CD14-positive monocyte (primary cell): Measurements from ENCODE around the gene ZNF747. TPM values are rescaled to one million over a fixed set of nuclear protein-coding genes. Genes with fewer than 3 reads are reported as not detected.

ENCODE experiments used
- DNase-seq, 3 donors: peaks; one replicate each; pipeline ENCODE4 v3.0.0-alpha.2; 2011 to 2022
- H2AFZ ChIP-seq: 2 replicates; pipeline ENCODE4 v1.6.0; 2012; ENCODE audit warnings: mild to moderate bottlenecking, low read depth, low read length, inconsistent platforms; ENCODE audit not compliant: insufficient read depth, poor library complexity, severe bottlenecking
- H3K27ac ChIP-seq, 2 donors: 1 replicate in 1 of 2; 2 replicates in 1 of 2; pipeline ENCODE4 v1.5.1; 2012 to 2013; ENCODE audit warnings: low read length in 2 of 2, control low read depth in 1 of 2, inconsistent platforms in 1 of 2, low read depth in 1 of 2, mild to moderate bottlenecking in 1 of 2
- H3K27me3 ChIP-seq, 2 donors: one replicate each; pipeline versions ENCODE4 v1.6.0 to v1.6.1; 2011 to 2013; ENCODE audit warnings: low read length in 2 of 2; ENCODE audit not compliant: control insufficient read depth in 2 of 2, insufficient read depth in 2 of 2
- H3K36me3 ChIP-seq, 2 donors: replicated peaks in 1 of 2; 1 replicate in 1 of 2; 2 replicates in 1 of 2; pipeline versions ENCODE4 v1.5.1 to v1.6.1; 2012 to 2013; ENCODE audit warnings: low read length in 2 of 2, control low read depth in 1 of 2, inconsistent platforms in 1 of 2, mild to moderate bottlenecking in 1 of 2; ENCODE audit not compliant: insufficient read depth in 2 of 2, control insufficient read depth in 1 of 2
- H3K4me1 ChIP-seq, 2 donors: 1 replicate in 1 of 2; 2 replicates in 1 of 2; pipeline versions ENCODE4 v1.5.1 to v1.6.1; 2012 to 2013; ENCODE audit warnings: low read length in 2 of 2, control low read depth in 1 of 2, inconsistent platforms in 1 of 2, mild to moderate bottlenecking in 1 of 2, moderate library complexity in 1 of 2; ENCODE audit not compliant: insufficient read depth in 2 of 2, control insufficient read depth in 1 of 2
- H3K4me2 ChIP-seq: replicated peaks from 2 replicates; pipeline ENCODE3; 2012; ENCODE audit warnings: low read length, moderate library complexity, mild to moderate bottlenecking; ENCODE audit not compliant: poor library complexity, severe bottlenecking; ENCODE audit errors: extremely low read depth
- H3K4me3 ChIP-seq, 3 experiments: fragments of 200-600 bp in 1 of 3; sonication (generic) in 1 of 3; replicated peaks in 1 of 3; 1 replicate in 2 of 3; 2 replicates in 1 of 3; pipeline ENCODE4 v1.5.1; 2011 to 2013; ENCODE audit warnings: low read length in 3 of 3, mild to moderate bottlenecking in 3 of 3, control low read depth in 2 of 3, low read depth in 2 of 3, inconsistent platforms in 1 of 3, moderate library complexity in 1 of 3
- H3K79me2 ChIP-seq: 2 replicates; pipeline ENCODE4 v1.6.0; 2012; ENCODE audit warnings: mild to moderate bottlenecking, control low read depth, inconsistent platforms, low read length, moderate library complexity; ENCODE audit not compliant: insufficient read depth
- H3K9ac ChIP-seq: 2 replicates; pipeline ENCODE4 v1.6.0; 2017; ENCODE audit warnings: low read length, mild to moderate bottlenecking; ENCODE audit not compliant: insufficient read depth, poor library complexity, severe bottlenecking
- H3K9me3 ChIP-seq, 2 donors: replicated peaks in 1 of 2; 1 replicate in 1 of 2; 2 replicates in 1 of 2; pipeline versions ENCODE4 v1.5.1 to v1.6.1; 2012 to 2013; ENCODE audit warnings: low read length in 2 of 2, control low read depth in 1 of 2; ENCODE audit not compliant: control insufficient read depth in 1 of 2, insufficient read depth in 1 of 2
- H4K20me1 ChIP-seq: 2 replicates; pipeline ENCODE4 v1.6.0; 2012; ENCODE audit warnings: mild to moderate bottlenecking, low read length, control low read depth, moderate library complexity; ENCODE audit not compliant: insufficient read depth
- H3K27ac Mint-ChIP-seq, 7 donors: one replicate each; pipeline ENCODE4 v1.8.0; 2020; ENCODE audit warnings: mild to moderate bottlenecking in 7 of 7, mixed read lengths in 7 of 7, moderate library complexity in 6 of 7, inconsistent platforms in 2 of 7
- H3K27me3 Mint-ChIP-seq, 3 donors: one replicate each; pipeline ENCODE4 v1.8.0; 2021 to 2022; ENCODE audit warnings: low read depth in 3 of 3, mild to moderate bottlenecking in 3 of 3, mixed read lengths in 3 of 3, moderate library complexity in 3 of 3, inconsistent platforms in 1 of 3
- H3K36me3 Mint-ChIP-seq, 2 donors: one replicate each; pipeline ENCODE4 v1.8.0; 2020; ENCODE audit warnings: mixed read lengths in 2 of 2, inconsistent platforms in 1 of 2, mild to moderate bottlenecking in 1 of 2
- H3K4me1 Mint-ChIP-seq: one replicate; pipeline ENCODE4 v1.8.0; 2020; ENCODE audit warnings: mild to moderate bottlenecking, mixed read lengths
- H3K4me3 Mint-ChIP-seq, 2 donors: one replicate each; pipeline ENCODE4 v1.8.0; 2020; ENCODE audit warnings: mild to moderate bottlenecking in 2 of 2, mixed read lengths in 2 of 2, moderate library complexity in 1 of 2
- H3K9me3 Mint-ChIP-seq, 7 donors: one replicate each; pipeline ENCODE4 v1.8.0; 2020 to 2022; ENCODE audit warnings: mixed read lengths in 7 of 7, mild to moderate bottlenecking in 6 of 7, moderate library complexity in 6 of 7, inconsistent platforms in 2 of 7
- WGBS: methylation state at CpG from one replicate; pipeline ENCODE4 v1.1.5; 2013; ENCODE audit warnings: missing lambda C conversion rate; ENCODE audit not compliant: insufficient coverage; 5-methylcytosine and 5-hydroxymethylcytosine counted together
- intact Hi-C, 2 donors: fragments of 100-400 bp; cut with micrococcal nuclease; formaldehyde crosslinking; loops; one replicate each; pipeline versions ENCODE4 v1.15.0 to v1.15.1; 2023
- polyA plus RNA-seq, 3 donors: library from polyadenylated mRNA; depleted of rRNA in 1 of 3; unstranded in 2 of 3; stranded (reverse) in 1 of 3; fragments of 300-500 nt in 2 of 3; fragments of >200 nt in 1 of 3; fragmentation: Illumina TruSeq in 2 of 3; gene quantifications; 1 replicate in 2 of 3; 2 replicates in 1 of 3; pipeline ENCODE4 v1.2.3, GENCODE V29; 2012 to 2021
- TF ChIP-seq, protein P1 (sequence below): fragments of 200-600 bp; IDR thresholded peaks from one replicate; pipeline ENCODE4 v1.8.0; 2022; ENCODE audit warnings: antibody characterized with exemption, mild to moderate bottlenecking

ZNF747 gene
- polyA plus RNA-seq, 3 donors, result 4.1 to 6.6 (median 4.4) TPM

DNA sequence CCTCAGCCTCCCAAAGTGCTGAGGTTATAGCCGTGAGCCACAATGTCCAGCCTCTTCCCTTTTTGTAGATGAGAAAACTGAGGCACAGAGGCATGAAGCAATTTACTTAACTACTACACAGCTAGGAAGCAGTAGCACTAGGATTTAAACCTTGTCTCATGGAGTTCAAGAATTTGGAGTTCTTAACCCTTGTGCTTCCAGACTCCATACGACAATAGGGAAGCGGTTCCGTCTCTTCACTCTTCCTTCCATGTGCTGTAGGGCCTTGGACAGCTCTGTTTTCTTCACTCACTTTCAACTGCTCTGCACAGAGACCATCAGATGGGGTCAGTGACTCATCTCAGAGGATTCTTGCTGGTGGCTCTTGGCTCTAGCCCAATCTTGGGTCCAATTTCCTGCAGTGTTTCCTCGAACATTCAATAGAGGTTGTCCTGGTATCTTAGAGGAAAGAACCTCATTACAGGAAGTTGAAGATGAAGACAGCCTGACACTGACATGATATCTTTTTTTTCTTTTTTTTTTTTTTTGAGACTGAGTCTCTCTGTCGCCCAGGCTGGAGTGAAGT lies 42.8 kb downstream of the ZNF747 start:
- Histone ChIP-seq H2AFZ (no peak overlapping the region), H3K4me2 (no peak overlapping the region), H3K4me3 (no peak overlapping the region), H3K4me1 (no peaks in the 10 kb centered on the region), H4K20me1 (peaks cover 98% of the 10 kb centered on the region), H3K36me3 (peaks cover 95 to 97% of the 10 kb centered on the region in 2 donors), H3K27me3 (no peaks in the 10 kb centered on the region), H3K9me3 (no peaks in the 10 kb centered on the region), H3K9ac (no peak overlapping the region), H3K27ac (peak overlapping the region in 1 of 2 donors; percentile 50), H3K79me2 (peaks cover 31% of the 10 kb centered on the region)
- TF ChIP-seq, protein P1, sequence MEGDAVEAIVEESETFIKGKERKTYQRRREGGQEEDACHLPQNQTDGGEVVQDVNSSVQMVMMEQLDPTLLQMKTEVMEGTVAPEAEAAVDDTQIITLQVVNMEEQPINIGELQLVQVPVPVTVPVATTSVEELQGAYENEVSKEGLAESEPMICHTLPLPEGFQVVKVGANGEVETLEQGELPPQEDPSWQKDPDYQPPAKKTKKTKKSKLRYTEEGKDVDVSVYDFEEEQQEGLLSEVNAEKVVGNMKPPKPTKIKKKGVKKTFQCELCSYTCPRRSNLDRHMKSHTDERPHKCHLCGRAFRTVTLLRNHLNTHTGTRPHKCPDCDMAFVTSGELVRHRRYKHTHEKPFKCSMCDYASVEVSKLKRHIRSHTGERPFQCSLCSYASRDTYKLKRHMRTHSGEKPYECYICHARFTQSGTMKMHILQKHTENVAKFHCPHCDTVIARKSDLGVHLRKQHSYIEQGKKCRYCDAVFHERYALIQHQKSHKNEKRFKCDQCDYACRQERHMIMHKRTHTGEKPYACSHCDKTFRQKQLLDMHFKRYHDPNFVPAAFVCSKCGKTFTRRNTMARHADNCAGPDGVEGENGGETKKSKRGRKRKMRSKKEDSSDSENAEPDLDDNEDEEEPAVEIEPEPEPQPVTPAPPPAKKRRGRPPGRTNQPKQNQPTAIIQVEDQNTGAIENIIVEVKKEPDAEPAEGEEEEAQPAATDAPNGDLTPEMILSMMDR, result no peak
- 10% methylated on average over 2 of the region's 6 CpGs for WGBS
- Mint-ChIP-seq H3K9me3 (no peaks in the 10 kb centered on the region), H3K36me3 (peaks cover 74 to 95% of the 10 kb centered on the region in 2 donors), H3K4me1 (peaks cover 11% of the 10 kb centered on the region), H3K27ac (peak overlapping the region; percentile 24 to 79 (median 44)), H3K27me3 (peaks cover 0 to 2% (median 0%) of the 10 kb centered on the region in 3 donors), H3K4me3 (no peak overlapping the region)
- intact Hi-C loops, result no loop called here
- DNase-seq, result no peak

DNA sequence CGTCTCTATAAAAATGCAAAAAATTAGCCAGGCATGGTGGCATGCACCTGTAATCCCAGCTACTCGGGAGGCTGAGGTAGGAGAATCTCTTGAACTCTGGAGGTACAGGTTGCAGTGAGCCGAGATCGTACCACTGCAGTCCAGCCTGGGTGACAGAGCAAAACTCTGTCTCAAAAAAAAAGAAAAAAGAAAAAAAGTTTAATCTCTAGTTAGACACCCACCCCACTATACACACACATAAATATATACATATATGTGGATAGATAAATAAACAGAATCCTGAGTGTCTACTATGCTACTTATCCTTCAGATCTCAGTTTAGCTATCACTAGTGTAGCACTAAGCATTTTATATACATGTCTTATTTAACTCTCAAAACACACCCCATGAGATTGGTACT lies 43.4 kb downstream of the ZNF747 start:
- Mint-ChIP-seq H3K27ac (peak overlapping the region in 4 of 7 donors; percentile 24 to 77 (median 40)), H3K4me1 (peaks cover 11% of the 10 kb centered on the region), H3K27me3 (peaks cover 0 to 2% (median 1%) of the 10 kb centered on the region in 3 donors), H3K9me3 (no peaks in the 10 kb centered on the region), H3K36me3 (peaks cover 75 to 95% of the 10 kb centered on the region in 2 donors), H3K4me3 (no peak overlapping the region)
- Histone ChIP-seq H3K4me1 (no peaks in the 10 kb centered on the region), H3K27ac (peak overlapping the region in 1 of 2 donors; percentile 50), H3K27me3 (no peaks in the 10 kb centered on the region), H4K20me1 (peaks cover 98% of the 10 kb centered on the region), H3K9me3 (no peaks in the 10 kb centered on the region), H3K4me2 (no peak overlapping the region), H3K9ac (no peak overlapping the region), H3K36me3 (peaks cover 95 to 97% of the 10 kb centered on the region in 2 donors), H3K4me3 (no peak overlapping the region), H2AFZ (no peak overlapping the region), H3K79me2 (peaks cover 36% of the 10 kb centered on the region)
- intact Hi-C loops, result no loop called here
- 90% methylated on average over 1 of the region's 4 CpGs for WGBS
- no peak for DNase-seq
- TF ChIP-seq, protein P1, result no peak
